HG03139 (cell line): ENCODE results near the gene MEIOB.

Experiments
- ATAC-seq: cut with Tn5 transposase; IDR thresholded peaks from one replicate; pipeline ENCODE4 v1.9.1; 2021; ENCODE audit not compliant: unreplicated experiment

The MEIOB gene

GRCh38 chr16:1832838-1833454 is 39.0 kb downstream of the MEIOB start:
- ATAC-seq = no peak

- no peak for ATAC-seq
Observed at GRCh38 chr16:1831186-1832075, 40.5 kb downstream of the MEIOB start.

- no peak for ATAC-seq
Observed at GRCh38 chr16:1830213-1830612, 41.8 kb downstream of the MEIOB start.

GRCh38 chr16:1828645-1829410 is 43.1 kb downstream of the MEIOB start:
- ATAC-seq = no peak

DNA sequence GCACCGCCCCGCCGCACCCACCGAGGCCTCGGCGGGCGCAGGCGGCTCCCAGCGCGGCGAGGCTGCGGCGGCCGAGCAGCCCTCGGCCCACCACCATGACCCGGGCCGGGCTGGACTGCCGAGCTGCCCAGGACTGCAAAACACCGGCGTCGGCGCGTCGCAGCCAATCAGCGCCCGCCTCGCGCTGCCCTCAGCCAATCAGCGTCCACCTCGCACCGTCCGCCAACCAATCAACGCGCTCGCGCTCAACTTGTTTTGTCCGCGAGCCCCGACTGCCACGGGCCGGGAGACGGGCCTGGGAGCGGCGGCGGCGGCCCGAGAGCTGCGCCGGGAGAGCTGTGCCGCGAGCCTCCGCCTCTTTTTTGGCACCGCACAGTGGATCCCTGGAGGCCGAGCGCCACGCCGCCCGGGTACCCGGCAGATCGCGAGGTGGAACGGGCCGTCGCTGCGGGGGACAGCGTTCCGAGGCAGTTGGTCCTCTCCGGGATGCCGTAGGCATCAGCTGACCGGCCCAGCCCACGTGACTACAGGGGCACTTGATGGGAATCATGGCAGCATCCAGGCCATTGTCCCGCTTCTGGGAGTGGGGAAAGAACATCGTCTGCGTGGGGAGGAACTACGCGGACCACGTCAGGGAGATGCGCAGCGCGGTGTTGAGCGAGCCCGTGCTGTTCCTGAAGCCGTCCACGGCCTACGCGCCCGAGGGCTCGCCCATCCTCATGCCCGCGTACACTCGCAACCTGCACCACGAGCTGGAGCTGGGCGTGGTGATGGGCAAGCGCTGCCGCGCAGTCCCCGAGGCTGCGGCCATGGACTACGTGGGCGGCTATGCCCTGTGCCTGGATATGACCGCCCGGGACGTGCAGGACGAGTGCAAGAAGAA is 45.0 kb downstream of the MEIOB start, which contains the start of the genes FAHD1 and HAGH:
TSS of gene FAHD1 (plus strand) at position 516 of the 883 bp plus-strand sequence. CDS start at position 549, 33 bp downstream.
TSS of gene HAGH (minus strand) at position 135 of the 883 bp plus-strand sequence. CDS start at position 97, 38 bp downstream.
- ATAC-seq = peak; percentile 76

DNA sequence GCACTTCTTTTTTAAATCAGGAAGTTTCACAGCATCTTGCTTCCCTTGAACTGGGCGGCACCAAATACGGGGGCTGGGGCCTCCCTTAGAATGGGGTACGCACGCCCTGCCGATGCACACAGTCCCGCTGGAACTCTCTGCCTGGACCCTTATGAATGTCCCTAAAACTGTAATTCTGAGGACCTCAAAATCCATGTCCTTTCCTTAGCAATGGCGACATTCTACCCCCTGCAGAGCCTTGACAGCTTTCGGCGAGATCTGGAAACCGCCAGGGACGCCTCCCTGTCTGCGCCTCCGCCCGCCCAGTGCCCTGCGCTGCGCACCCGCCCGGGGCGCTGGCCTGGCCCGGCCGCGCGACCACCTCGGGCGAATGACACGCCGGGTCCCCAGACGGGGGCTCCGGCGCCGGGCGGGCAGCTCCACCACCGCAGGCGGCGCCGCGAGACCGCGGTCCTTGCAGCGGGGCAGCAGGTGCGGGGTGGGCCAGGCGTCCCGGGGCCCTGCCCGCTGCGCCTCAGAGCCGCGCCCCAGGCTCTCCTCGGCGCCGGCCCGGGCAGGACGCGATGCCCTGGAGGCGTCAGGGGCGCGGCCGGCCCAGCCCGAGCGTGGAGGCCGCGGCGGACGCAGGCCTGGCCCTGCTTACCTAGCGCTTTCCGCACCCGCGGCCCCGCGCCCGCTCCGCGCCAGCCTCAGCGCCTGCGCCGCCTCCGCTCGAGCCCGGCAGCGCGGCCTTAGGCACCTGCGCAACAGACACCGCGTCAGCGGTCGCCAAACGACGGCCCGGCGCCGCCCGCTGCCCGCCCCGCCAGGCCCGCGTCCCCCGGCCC is 45.9 kb downstream of the MEIOB start:
- ATAC-seq = peak; percentile 44

- no peak for ATAC-seq
Observed at GRCh38 chr16:1825381-1825863, 46.5 kb downstream of the MEIOB start.

DNA sequence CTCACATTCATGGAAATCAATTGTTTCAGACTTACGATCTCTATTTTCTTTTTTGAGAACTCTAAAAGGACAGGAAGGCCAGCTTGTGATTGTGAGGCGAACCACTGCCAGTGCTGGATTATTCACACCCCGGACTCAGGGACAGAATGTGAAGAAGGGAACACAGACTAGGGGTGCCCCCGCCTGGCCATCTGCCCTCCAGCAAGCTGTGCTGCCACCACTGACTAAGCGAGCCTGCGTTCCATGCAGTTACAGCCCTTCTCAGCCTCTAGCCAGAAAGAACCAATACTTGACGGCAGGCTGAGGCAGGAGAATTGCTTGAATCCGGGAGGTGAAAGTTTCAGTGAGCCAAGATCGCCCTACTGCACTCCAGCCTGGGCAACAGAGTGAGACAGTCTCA is 48.1 kb downstream of the MEIOB start:
- no peak for ATAC-seq

DNA sequence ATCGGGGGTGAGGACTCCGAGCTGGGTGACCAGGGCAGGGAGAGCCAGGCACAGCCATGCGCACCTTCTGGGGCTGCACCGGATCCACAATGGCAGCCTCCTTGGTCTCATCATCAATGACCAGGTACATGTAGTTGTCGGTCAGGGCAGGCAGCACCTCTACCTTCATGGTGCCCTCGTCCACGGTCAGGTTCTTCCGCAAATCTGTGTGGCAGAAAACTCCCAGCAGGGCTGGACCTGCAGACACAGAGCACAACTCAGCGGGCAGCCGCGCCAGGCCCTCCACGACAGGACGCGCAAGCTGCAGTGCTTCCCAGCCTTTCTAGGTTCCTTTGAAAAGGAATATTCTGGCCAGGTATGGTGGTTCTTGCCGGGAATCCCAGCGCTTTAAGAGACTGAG is 49.2 kb downstream of the MEIOB start:
- no peak for ATAC-seq

- no peak for ATAC-seq
Observed at GRCh38 chr16:1821861-1822611, 49.9 kb downstream of the MEIOB start.

DNA sequence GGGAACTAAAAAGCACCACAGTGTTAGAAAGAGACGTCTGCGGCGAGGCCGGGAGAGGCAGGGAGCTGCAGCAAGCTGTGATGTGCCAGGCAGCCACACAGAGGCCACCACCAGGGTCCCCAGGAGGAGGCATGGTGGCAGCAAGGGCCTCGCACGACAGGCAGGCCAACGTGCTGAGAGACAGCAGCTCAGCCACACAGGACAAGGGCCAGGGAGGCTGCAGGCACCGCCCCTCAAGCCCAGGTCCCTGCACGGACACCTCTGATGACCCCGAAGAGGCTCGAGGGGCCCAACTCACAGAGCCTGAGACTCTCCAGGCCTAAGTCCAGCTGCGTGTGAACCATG is 51.0 kb downstream of the MEIOB start:
- ATAC-seq = no peak

- ATAC-seq = no peak
Observed at GRCh38 chr16:1820096-1820945, 51.6 kb downstream of the MEIOB start.

GRCh38 chr16:1819611-1820010 is 52.4 kb downstream of the MEIOB start:
- ATAC-seq = no peak

DNA sequence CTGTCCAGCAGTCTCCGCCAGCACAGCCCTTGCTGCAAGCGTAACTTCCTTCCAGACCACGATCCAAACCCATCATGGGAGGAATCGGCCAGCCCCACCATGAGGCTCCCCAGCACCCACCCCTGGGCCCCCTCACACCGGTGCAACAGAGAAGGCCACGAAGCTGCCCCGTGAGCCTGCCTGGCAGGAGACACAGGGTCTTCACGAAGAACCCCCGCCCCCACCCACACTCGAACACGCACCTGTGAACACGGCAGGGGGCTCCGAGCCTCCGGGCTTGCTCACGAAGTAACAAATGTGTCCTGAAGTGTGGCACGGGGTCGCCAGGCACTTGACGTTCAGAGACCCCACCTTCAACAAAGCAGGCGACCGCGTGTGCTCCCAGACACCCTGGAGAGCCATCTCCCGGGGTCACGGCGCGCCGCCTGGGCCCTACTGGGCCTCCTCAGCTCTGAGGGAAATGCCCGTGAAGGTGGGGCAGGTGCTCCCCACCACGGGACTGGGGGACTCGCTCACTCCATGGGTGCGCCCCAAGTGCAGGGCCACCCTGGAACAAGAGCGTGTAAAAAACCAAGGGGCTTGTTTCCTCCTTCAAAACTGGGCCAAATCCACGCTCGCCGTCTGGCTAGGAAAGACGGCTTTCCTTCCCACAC is 53.0 kb downstream of the MEIOB start:
- no peak for ATAC-seq

DNA sequence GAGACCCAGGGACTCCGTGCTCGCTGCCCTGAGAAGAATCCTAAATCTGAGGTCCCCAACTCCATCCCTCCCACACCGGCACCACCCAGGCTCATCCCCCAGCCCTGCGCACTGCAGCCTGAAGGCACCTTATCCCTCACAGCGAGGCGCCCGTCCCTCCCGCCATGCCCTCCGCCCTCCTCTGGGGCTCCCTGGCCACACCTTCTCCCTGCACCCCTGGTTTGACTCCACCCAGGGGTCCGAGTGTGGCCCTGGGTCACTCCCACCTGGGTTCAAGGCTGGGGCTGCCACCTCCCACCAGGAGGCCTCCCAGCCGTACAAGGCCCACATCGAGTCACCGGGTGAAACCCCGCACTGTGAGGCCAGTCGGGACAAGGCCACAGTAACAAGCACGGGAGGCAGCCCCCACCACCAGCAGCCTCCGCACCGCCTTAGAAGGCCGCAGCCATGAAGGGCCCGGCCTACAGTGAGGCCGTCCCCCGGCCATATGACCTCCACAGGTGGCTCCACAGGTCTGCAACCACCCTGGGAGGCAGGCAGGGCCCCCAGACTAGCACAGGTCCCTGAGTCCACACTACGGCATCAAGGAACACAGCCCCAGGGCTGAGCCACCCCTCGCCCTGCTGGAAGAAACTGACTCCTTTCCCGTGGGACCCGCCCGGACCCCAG is 53.6 kb downstream of the MEIOB start:
- ATAC-seq = no peak

DNA sequence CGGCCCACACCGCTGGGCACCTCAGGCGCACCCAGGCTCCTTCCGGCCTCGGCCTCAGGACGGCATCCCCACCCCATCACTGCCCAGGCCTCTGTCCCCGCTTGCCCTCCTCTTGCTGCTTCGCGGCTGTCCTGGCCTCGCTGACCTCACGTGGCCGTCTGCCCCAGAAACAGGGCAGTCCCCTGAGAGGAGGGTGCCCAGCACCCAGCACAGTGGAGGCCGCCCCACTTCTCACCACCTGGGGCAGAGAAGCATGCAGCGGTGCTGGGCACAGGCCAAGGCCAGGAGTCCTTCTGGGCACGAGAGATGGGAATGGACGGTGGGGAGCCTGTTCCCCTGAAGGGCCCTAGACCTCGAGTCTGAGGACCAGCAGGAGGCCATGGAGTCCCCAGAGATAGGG is 54.2 kb downstream of the MEIOB start:
- no peak for ATAC-seq

- no peak for ATAC-seq
Observed at GRCh38 chr16:1817276-1817589, 54.7 kb downstream of the MEIOB start.
